PFSK-1 (cell line): ENCODE results near the gene IP6K1.

Source experiments
- FOXP2 ChIP-seq: optimal IDR thresholded peaks from 2 replicates; pipeline ENCODE3; 2011; ENCODE audit warnings: borderline replicate concordance, control low read depth, inconsistent platforms; ENCODE audit not compliant: insufficient read depth; ENCODE audit errors: extremely low read length, extremely low read depth
- POLR2AphosphoS5 ChIP-seq: IDR thresholded peaks from 2 replicates; pipeline ENCODE4 v1.6.1; 2012; ENCODE audit warnings: low read depth, mild to moderate bottlenecking, control low read depth, low read length, moderate library complexity
- REST ChIP-seq, 2 experiments: IDR thresholded peaks; 2 replicates each; pipeline versions ENCODE4 v1.6.1 to v1.8.0; 2011 to 2012; ENCODE audit warnings: low read depth in 2 of 2, low read length in 2 of 2, control low read depth in 1 of 2, inconsistent platforms in 1 of 2, mild to moderate bottlenecking in 1 of 2, moderate library complexity in 1 of 2; ENCODE audit not compliant: insufficient read depth in 1 of 2
- SIN3A ChIP-seq: IDR thresholded peaks from 2 replicates; pipeline ENCODE4 v1.6.1; 2012; ENCODE audit warnings: mild to moderate bottlenecking, low read length, moderate library complexity, borderline replicate concordance; ENCODE audit not compliant: insufficient read depth
- TAF1 ChIP-seq: IDR thresholded peaks from 2 replicates; pipeline ENCODE4 v1.6.1; 2012; ENCODE audit warnings: low read length, control low read depth, borderline replicate concordance; ENCODE audit not compliant: insufficient read depth

Gene IP6K1

DNA sequence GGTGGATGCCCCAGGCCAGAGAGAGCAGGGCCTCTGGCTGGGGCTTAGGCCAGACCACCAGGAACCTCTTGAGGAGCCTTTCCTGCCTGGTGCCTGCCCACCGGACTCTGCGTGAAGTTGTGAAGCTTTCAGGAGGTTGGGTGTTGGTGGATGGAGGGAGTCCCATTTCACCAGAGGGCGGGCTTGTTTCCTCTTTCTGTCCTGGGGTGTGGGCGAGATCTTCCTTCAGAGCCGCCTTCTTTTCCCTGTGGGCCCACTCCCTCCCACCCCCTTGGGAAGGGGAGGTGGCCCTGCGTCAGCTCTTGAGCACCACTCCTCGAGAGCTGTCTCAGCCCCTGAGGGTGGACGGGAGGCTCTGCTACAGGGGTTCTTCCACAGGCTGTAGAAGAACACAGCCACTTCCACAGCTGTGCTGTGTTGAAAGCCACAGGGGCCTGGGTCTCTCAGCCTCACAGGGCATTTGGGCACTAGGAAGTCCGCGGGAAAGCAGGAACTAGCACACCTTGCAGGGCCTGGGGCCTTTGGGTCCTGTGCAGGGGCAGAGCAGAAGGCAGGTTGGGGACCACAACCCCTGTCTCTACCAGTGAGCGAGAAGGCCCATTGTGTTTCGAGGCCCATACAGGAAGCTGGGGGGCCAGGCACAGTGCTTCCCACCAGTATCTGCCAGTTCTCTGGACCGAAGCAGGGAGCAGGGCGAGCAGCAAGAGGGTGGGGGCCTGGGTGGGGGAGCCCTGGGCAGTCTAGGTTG, 69.0 kb downstream of the IP6K1 start:
- TF ChIP-seq SIN3A, result no peak
- no peak for TF ChIP-seq FOXP2
- TF ChIP-seq REST (IDR thresholded peaks at IDR 0.05; ENCODE audit: insufficient read depth in 1 of 2, low read depth in 2 of 2, low read length in 2 of 2), result no peak
- no peak for TF ChIP-seq TAF1
- TF ChIP-seq POLR2AphosphoS5, result no peak; the same call in 1 of the 2 replicates

- TF ChIP-seq SIN3A (no peak), FOXP2 (no peak), POLR2AphosphoS5 (no peak), TAF1 (no peak), REST (IDR thresholded peaks at IDR 0.05; ENCODE audit: insufficient read depth in 1 of 2, low read depth in 2 of 2, low read length in 2 of 2) (no peak)
Observed at GRCh38 chr3:49716691-49717210, 69.6 kb downstream of the IP6K1 start.

DNA sequence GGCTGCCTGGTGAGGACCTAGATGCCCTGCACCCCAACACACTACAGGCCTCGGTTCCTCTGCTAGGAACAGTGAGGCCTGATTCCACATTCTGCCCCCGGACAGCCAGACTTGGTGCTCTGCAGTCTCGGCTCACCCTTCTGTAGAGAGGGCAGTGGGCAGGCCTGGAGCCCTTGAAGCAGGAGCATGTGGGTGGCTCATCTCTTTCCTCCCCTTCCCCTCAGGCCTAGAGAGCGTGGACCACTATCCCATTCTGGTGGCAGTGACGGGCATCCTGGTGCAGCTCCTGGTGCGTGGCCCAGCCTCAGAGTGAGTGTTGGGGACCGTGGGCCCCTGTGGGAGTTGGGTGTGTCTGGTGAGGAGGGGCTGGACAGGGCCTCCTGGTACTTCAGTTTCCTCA, 70.2 kb downstream of the IP6K1 start:
- TF ChIP-seq TAF1 (no peak), SIN3A (no peak), FOXP2 (no peak), POLR2AphosphoS5 (no peak)

DNA sequence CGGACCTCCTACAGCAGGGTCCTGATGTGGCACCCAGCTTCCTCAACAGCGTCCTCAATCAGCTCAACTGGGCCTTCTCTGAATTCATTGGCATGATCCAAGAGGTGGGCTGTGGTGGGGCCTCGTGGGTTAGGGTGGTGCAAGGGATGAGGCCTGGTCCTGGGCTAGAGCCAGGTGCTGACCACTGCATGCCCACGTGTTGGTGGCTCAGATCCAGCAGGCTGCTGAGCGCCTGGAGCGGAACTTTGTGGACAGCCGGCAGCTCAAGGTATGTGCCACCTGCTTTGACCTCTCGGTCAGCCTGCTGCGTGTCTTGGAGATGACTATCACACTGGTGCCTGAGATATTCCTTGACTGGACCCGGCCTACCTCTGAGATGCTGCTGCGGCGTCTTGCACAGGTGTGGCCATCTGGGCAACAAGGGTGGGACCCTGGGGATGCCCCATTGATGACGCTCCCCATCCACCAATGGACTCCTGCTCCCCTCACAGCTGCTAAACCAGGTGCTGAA, 70.7 kb downstream of the IP6K1 start:
- no peak for TF ChIP-seq FOXP2
- TF ChIP-seq REST (IDR thresholded peaks at IDR 0.05; ENCODE audit: insufficient read depth in 1 of 2, low read depth in 2 of 2, low read length in 2 of 2), result no peak
- no peak for TF ChIP-seq SIN3A
- TF ChIP-seq TAF1, result no peak
- no peak for TF ChIP-seq POLR2AphosphoS5

DNA sequence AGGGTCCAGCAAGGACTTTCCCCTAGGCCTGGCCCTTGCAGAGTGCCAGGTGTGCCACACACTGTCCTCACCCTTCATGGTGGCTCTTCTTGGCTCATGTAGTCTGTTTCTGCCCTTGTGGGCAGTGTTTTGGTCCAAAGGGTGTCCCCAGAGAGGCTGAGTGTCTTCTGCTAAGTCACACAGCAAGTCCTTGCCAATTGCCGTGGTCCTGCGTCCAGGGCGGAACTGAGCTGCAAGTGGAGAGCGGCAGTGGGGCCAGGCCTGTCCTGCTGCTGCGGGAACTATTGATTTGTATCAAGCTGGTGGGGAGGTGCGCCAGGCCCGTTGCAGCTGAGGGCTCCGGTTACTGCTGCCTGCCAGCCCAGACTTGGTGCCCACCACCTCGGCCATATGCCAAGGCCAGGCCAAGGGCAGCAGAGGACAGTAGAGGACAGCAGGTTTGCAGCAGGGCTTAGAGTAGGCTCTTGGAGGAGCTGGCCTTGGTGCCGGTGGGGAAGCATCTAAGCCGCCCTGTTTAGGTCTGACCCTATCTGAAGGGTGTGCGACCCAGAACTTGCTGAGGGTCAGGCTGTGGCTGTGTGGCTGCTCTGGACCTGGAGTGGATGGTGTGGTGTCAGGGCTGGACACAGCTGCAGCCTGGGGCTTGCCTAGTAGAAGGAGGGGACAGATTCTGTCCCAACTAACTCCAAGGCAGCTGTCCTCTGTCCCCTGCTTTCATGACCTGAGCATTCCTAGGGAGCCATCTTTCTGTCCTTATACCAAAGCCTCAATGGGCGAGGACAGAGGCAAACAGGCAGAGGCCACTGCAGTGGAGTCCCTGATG, 71.4 kb downstream of the IP6K1 start:
- TF ChIP-seq FOXP2 (no peak), TAF1 (no peak), REST (IDR thresholded peaks at IDR 0.05; ENCODE audit: insufficient read depth in 1 of 2, low read depth in 2 of 2, low read length in 2 of 2) (no peak), SIN3A (no peak), POLR2AphosphoS5 (no peak)
